ENCODE results near the gene FBLN1.
"Not testable (repeated sequence)": the region's sequence is repeated elsewhere in the genome, so short reads cannot be mapped to it uniquely, and the experiment has no call there.

FBLN1 gene

DNA sequence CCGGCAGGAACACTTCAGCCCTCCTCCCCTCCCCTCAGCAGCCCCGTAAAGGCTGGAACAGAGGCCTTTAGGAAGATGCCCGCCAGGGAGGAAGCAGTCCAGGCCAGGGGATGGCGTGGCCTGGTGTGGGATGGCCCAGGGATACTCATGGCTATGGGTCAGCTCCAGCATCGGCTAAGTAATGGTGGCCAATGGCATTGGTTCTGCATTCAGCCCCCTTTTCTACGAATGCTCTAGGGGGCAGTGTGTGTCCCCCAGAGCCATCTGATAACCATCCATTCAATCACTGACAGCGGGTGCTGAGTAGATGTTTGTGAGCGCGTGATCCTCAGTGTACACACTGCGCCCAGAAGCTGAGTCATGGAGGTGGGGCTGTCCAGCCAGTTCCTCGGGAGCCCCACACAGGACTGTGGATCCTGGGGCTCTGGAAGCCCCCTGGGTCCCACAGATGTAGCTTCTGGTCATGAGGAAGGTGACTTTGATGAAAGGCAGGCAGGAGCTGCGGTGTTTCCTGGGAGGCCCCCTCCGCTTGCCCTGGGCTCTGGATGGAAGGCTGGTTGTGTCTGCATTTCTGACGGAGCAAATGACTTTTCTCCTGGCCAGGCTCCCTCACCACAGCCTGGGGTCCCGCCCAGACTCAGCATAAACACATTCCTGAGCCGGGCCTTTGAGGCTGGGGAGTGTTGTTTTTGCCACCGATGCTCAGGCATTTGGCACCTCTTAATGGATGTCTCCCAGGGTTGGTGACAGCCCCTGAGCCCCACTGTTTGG, 46.5 kb downstream of the FBLN1 start:
- peak; percentile 91 for DNase-seq (ENCODE audit: low spot score)

- no peak for DNase-seq (ENCODE audit: low spot score)
Observed at GRCh38 chr22:45549762-45550378, 47.2 kb downstream of the FBLN1 start.

GRCh38 chr22:45550416-45550815, 47.7 kb downstream of the FBLN1 start:
- no peak for DNase-seq (ENCODE audit: low spot score)

DNA sequence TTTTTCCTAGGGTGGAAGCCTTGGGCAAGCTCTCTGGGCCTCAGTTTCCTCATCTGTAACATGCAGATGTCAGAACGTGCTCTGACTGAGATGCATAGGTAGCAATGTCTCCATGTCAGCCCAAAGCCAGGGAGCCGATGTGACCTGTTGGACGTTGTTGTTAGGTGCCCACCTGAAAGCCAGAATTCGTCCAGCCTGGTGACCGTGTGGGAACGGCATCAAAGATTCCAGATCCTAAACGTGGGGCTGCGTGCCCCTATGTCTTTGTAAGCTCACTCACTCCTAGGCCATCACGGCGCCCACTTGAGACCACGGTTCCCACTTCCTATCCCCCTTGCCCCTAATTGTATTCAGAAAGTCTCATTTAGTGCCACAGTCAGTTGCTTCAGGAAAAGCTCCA, 48.2 kb downstream of the FBLN1 start:
- no peak for DNase-seq (ENCODE audit: low spot score)

GRCh38 chr22:45551310-45552016, 48.8 kb downstream of the FBLN1 start:
- no peak for DNase-seq (ENCODE audit: low spot score)

DNA sequence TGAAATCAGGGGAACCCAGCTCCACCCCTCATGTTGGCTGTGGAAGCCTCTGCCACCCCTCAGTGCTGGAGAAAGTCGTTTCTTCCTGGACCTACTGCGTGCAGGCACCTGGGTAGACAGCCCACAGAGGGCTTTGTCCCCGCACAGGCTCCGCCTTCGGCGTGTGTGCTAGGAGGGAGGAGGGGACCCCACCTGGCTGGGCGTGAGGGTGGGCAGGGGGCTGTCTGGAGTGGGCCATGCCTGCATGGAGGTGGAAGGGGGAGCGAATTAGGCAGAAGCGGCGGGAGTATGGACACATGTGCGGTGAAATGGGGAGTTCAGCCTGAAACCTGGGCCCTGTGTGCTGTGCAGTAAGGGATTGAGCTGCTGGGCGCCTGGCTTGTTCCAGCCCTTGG, 49.3 kb downstream of the FBLN1 start:
- DNase-seq (ENCODE audit: low spot score): no peak

DNA sequence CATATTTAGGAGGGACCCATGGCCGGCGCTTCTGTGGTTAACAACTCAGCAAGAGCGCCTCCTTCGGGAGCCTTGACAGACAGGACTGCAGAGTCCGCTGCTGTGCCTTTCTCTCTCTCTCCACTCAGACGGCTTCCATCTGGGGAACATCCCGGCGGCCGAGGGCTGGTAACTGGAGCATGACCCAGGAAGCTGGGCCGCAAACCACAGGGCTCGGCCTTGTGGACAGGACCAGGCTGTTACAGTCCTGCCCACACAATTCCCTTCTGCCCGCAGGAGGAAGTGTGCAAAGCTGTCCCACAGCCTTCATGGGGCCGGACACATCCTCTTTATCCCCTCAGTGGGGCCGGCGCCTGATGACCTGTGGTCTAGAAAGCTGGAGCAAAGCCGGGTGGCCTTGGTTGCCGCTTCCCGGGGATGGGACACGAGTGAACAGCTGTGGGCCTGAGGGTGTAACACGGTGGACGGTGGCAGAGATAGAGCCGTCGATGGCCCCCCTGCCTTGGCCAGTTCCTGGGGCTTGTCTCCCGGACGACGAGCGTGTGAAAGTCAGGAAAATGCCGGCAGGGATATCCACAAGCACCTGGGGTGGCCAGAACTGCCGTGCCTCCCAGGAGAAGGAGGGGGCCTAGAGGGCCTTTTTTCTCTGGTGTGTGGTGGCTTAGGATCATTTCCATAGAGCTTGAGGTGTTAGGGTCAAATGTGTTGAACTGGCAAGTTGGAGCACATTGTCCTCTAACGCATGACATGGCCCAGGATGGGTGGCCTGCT, 50.1 kb downstream of the FBLN1 start:
- peak; percentile 90 for DNase-seq (ENCODE audit: low spot score)

DNA sequence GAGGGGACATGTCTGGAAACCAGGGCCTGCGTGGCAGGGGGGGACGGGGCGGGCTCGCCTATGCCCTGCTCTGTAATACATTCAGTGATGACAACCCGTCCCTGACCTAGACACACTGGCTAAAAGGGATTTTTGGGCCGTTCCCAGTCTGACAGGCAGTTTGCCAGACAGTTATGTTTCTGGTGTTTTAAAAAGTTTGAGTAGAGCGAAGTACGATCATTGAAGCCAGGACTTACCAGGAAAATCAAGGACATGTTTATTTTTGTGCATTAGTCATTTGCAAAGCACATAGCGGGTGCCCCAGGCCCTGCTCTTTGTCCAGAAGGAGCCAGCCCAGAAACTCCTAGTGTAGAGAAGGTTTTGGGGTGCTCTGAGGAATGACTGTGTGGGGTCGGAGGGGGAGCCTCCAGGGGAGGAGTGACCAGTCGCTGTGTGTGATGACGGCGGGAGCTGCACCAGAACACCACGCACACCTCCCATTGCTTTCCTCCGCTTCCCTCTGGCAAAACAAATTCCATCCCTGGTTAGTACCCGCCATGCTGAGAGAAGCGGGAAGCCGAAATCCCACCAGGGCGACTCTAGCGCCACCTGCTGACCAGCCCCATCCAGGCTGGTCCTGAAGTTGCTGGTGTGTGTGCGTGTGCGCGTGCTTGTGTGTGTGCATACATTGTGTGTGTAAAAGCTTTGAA, 50.8 kb downstream of the FBLN1 start:
- peak; percentile 86 for DNase-seq (ENCODE audit: low spot score)

- no peak for DNase-seq (ENCODE audit: low spot score)
Observed at GRCh38 chr22:45554040-45554406, 51.3 kb downstream of the FBLN1 start.

GRCh38 chr22:45554861-45555260, 52.2 kb downstream of the FBLN1 start:
- DNase-seq (ENCODE audit: low spot score): no peak

- DNase-seq (ENCODE audit: low spot score): not testable (repeated sequence)
Observed at GRCh38 chr22:45557926-45558325, 55.2 kb downstream of the FBLN1 start.

GRCh38 chr22:45560092-45560491, 57.4 kb downstream of the FBLN1 start:
- not testable (repeated sequence) for DNase-seq (ENCODE audit: low spot score)

GRCh38 chr22:45560761-45561160, 58.1 kb downstream of the FBLN1 start:
- not testable (repeated sequence) for DNase-seq (ENCODE audit: low spot score)

DNA sequence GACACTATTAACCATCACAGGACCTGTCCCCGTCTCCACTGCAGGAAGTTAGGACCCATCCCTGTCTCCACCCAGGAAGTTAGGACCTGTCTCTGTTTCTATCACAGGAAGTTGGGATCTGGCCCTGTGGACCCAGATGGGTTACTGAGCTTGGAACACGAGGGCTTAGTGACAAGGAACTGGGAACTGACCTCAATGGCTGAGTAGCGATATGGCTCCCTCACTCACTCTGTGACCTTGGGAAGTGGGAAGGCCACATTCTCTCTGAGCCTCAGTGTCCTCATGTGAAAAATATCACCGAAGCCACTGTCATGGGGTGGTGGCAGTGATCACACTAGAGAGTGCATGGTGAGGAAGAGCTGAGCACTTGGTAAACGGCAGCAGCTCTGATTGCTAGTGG, 59.4 kb downstream of the FBLN1 start:
- no peak for DNase-seq (ENCODE audit: low spot score)

GRCh38 chr22:45562537-45563361, 60.1 kb downstream of the FBLN1 start:
- no peak for DNase-seq (ENCODE audit: low spot score)

GRCh38 chr22:45563362-45564040, 60.8 kb downstream of the FBLN1 start:
- DNase-seq (ENCODE audit: low spot score): no peak

- peak; percentile 41 for DNase-seq (ENCODE audit: low spot score)
Observed at GRCh38 chr22:45564349-45565030, 61.8 kb downstream of the FBLN1 start.

GRCh38 chr22:45565171-45565570, 62.5 kb downstream of the FBLN1 start:
- DNase-seq (ENCODE audit: low spot score): no peak

GRCh38 chr22:45565973-45566372, 63.3 kb downstream of the FBLN1 start:
- DNase-seq (ENCODE audit: low spot score): no peak

DNA sequence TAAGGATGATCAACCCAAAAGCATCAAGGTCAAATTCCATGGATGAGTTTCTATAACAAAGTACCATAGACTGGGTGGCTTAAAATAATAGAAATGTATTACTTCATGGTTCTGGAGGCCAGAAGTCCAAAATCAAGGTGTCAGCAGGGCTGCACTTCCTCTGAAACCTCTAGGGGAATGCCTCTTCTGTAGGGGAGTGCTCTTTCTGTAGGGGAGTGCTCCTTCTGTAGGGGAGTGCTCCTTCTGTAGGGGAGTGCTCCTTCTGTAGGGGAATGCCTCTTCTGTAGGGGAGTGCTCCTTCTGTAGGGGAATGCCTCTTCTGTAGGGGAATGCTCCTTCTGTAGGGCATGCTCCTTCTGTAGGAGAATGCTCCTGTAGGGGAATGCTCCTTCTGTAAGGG, 65.5 kb downstream of the FBLN1 start:
- no peak for DNase-seq (ENCODE audit: low spot score)
